ENCODE results near the gene SNN. TPM values are rescaled to one million over a fixed set of nuclear protein-coding genes. Genes with fewer than 3 reads are reported as not detected.

The SNN gene
- total RNA-seq, 2 donors from 2014 or later = 7.5 to 10.9 TPM

- peak in 2 of 4 donors; percentile 42 to 61 for DNase-seq
- Histone ChIP-seq H3K9me3 (no peaks in the 10 kb centered on the region), H3K4me1 (peaks cover 67% of the 10 kb centered on the region), H3K27me3 (no peaks in the 10 kb centered on the region), H3K4me3 (no peak overlapping the region), H3K27ac (peak overlapping the region; percentile 15 to 61 (median 38)), H3K36me3 (replicated peaks in 1 of 2; ENCODE audit: insufficient read depth in 1 of 2, low read depth in 2 of 2) (peaks cover 0 to 14% of the 10 kb centered on the region in 2 donors)
- intact Hi-C loops (cut with DNase I) = no loop called here
- TF ChIP-seq CTCF (IDR thresholded peaks at IDR 0.05) (no peak), POLR2A (IDR thresholded peaks at IDR 0.05) (no peak)
- no peak for ATAC-seq
- WGBS, 2 donors = 60 to 61% methylated on average over 19 to 25 of the region's 25 CpGs
Observed at GRCh38 chr16:11673091-11674000, 5.1 kb downstream of the SNN start.

- H3K27me3 ChIP-seq = no peaks in the 10 kb centered on the region
- TF ChIP-seq CTCF (IDR thresholded peaks at IDR 0.05) (no peak), POLR2A (IDR thresholded peaks at IDR 0.05) (no peak)
- peaks cover 61% of the 10 kb centered on the region for H3K4me1 ChIP-seq
- H3K27ac ChIP-seq = peak overlapping the region in 2 of 4 donors; percentile 69 to 84
- no peaks in the 10 kb centered on the region for H3K9me3 ChIP-seq
- WGBS, 2 donors = 88 to 89% methylated on average over 23 to 24 of the region's 25 CpGs
- H3K36me3 ChIP-seq (replicated peaks in 1 of 2; ENCODE audit: insufficient read depth in 1 of 2, low read depth in 2 of 2) = peaks cover 0 to 16% of the 10 kb centered on the region in 2 donors
- ATAC-seq (no peak), DNase-seq (no peak)
- intact Hi-C loops (cut with DNase I) = no loop called here
- H3K4me3 ChIP-seq = no peak overlapping the region
Observed at GRCh38 chr16:11674001-11674817, 6.0 kb downstream of the SNN start.

GRCh38 chr16:11674818-11675560 is 6.7 kb downstream of the SNN start:
- TF ChIP-seq CTCF (IDR thresholded peaks at IDR 0.05) = peak in 1 of 7 experiments; percentile 10
- TF ChIP-seq POLR2A (IDR thresholded peaks at IDR 0.05) = no peak
- H3K4me3 ChIP-seq = no peak overlapping the region
- no peak for ATAC-seq
- H3K27ac ChIP-seq = peak overlapping the region; percentile 31 to 84 (median 74)
- 50 to 54% methylated on average over 13 to 15 of the region's 15 CpGs for WGBS, 2 donors
- DNase-seq = peak in 1 of 4 donors; percentile 60
- no peaks in the 10 kb centered on the region for H3K27me3 ChIP-seq
- intact Hi-C loops (cut with DNase I) = no loop called here
- H3K36me3 ChIP-seq (replicated peaks in 1 of 2; ENCODE audit: insufficient read depth in 1 of 2, low read depth in 2 of 2) = peaks cover 0 to 20% of the 10 kb centered on the region in 2 donors
- peaks cover 54% of the 10 kb centered on the region for H3K4me1 ChIP-seq
- no peaks in the 10 kb centered on the region for H3K9me3 ChIP-seq

GRCh38 chr16:11675561-11676511 is 7.6 kb downstream of the SNN start:
- H3K4me3 ChIP-seq = no peak overlapping the region
- peaks cover 0 to 20% of the 10 kb centered on the region in 2 donors for H3K36me3 ChIP-seq (replicated peaks in 1 of 2; ENCODE audit: insufficient read depth in 1 of 2, low read depth in 2 of 2)
- H3K27ac ChIP-seq = peak overlapping the region; percentile 39 to 84 (median 74)
- H3K4me1 ChIP-seq = peaks cover 52% of the 10 kb centered on the region
- ATAC-seq (peak; percentile 91), DNase-seq (peak; percentile 88 to 97 (median 92))
- TF ChIP-seq CTCF (IDR thresholded peaks at IDR 0.05) (peak in 3 of 7 experiments; percentile 4 to 47 (median 13)), POLR2A (IDR thresholded peaks at IDR 0.05) (peak in 1 of 3 donors; percentile 35)
- WGBS, 2 donors = 54% methylated on average over 22 to 42 of the region's 42 CpGs
- no peaks in the 10 kb centered on the region for H3K9me3 ChIP-seq
- no peaks in the 10 kb centered on the region for H3K27me3 ChIP-seq
- intact Hi-C loops (cut with DNase I) = no loop called here
